SK-N-SH (cell line): ENCODE measurements around the gene TRIM47. TPM values are rescaled to one million over a fixed set of nuclear protein-coding genes. Genes with fewer than 3 reads are reported as not detected.

Experiments used
- CTCF ChIA-PET: fragments of 300-600, 350-600 bp; formaldehyde crosslinking; extraction: SDS; loops from one replicate; lab custom pipeline; 2021; lab: Yijun Ruan, JAX
- POLR2A ChIA-PET: fragments of 350-600 bp; sonication (Branson Sonifier 250); formaldehyde crosslinking; extraction: SDS; loops from one replicate; lab custom pipeline; 2020; ENCODE audit warnings: antibody characterized with exemption, inconsistent platforms; lab: Yijun Ruan, JAX
- DNase-seq: peaks from one replicate; pipeline ENCODE4 v3.0.0; 2012
- H2AFZ ChIP-seq: fragments of 200-600 bp; sonication (generic); 2 replicates; pipeline ENCODE4 v1.8.1; 2016; ENCODE audit warnings: antibody characterized with exemption, mild to moderate bottlenecking, low read depth
- H3F3A ChIP-seq: fragments of 200-600 bp; sonication (generic); replicated peaks from 2 replicates; pipeline ENCODE3; 2016; ENCODE audit warnings: antibody characterized with exemption, mild to moderate bottlenecking; ENCODE audit not compliant: insufficient read depth
- H3K27ac ChIP-seq, 2 experiments: fragments of 200-500 bp in 1 of 2; fragments of 200-600 bp in 1 of 2; sonication (Bioruptor generic) in 1 of 2; sonication (generic), shearing (Covaris generic) in 1 of 2; 2 replicates each; pipeline versions ENCODE4 v1.5.1 to v1.6.1; 2014 to 2016; ENCODE audit warnings: low read depth in 2 of 2, inconsistent platforms in 1 of 2, low read length in 1 of 2, mild to moderate bottlenecking in 1 of 2, mixed read lengths in 1 of 2
- H3K27me3 ChIP-seq: fragments of 200-600 bp; sonication (generic), shearing (Covaris generic); 2 replicates; pipeline ENCODE4 v1.6.1; 2016; ENCODE audit warnings: mixed run types; ENCODE audit not compliant: insufficient read depth
- H3K36me3 ChIP-seq, 2 experiments: fragments of 200-500 bp in 1 of 2; fragments of 200-600 bp in 1 of 2; sonication (Bioruptor generic) in 1 of 2; sonication (generic) in 1 of 2; replicated peaks in 1 of 2; 2 replicates each; pipeline versions ENCODE3 to v1.5.1; 2014 to 2016; ENCODE audit warnings: low read length in 1 of 2, mild to moderate bottlenecking in 1 of 2; ENCODE audit not compliant: insufficient read depth in 2 of 2, control insufficient read depth in 1 of 2
- H3K4me1 ChIP-seq, 2 experiments: fragments of 200-500 bp in 1 of 2; fragments of 200-600 bp in 1 of 2; sonication (Bioruptor generic) in 1 of 2; sonication (generic), shearing (Covaris generic) in 1 of 2; 2 replicates each; pipeline versions ENCODE4 v1.5.1 to v1.6.1; 2014 to 2016; ENCODE audit warnings: low read depth in 1 of 2, low read length in 1 of 2, mixed run types in 1 of 2; ENCODE audit not compliant: insufficient read depth in 2 of 2, control insufficient read depth in 1 of 2
- H3K4me2 ChIP-seq: fragments of 200-600 bp; sonication (generic), shearing (Covaris generic); 2 replicates; pipeline ENCODE4 v1.6.1; 2017; ENCODE audit warnings: mixed run types
- H3K4me3 ChIP-seq, 2 experiments: fragments of 200-500 bp in 1 of 2; fragments of 200-600 bp in 1 of 2; sonication (Bioruptor generic) in 1 of 2; sonication (generic), shearing (Covaris generic) in 1 of 2; 2 replicates each; pipeline versions ENCODE4 v1.5.1 to v1.8.1; 2014 to 2016; ENCODE audit warnings: low read depth in 2 of 2, inconsistent platforms in 1 of 2, low read length in 1 of 2, mild to moderate bottlenecking in 1 of 2, mixed read lengths in 1 of 2, moderate library complexity in 1 of 2
- H3K79me2 ChIP-seq: fragments of 200-600 bp; sonication (generic); 2 replicates; pipeline ENCODE4 v1.8.1; 2017; ENCODE audit warnings: mild to moderate bottlenecking; ENCODE audit not compliant: insufficient read depth
- H3K9ac ChIP-seq: fragments of 200-600 bp; sonication (generic); 2 replicates; pipeline ENCODE4 v1.6.1; 2017; ENCODE audit warnings: mixed run types
- H3K9me2 ChIP-seq: fragments of 200-600 bp; sonication (generic); 2 replicates; pipeline ENCODE4 v1.6.1; 2017; ENCODE audit warnings: mixed run types
- H3K9me3 ChIP-seq: fragments of 200-600 bp; sonication (generic); 2 replicates; pipeline ENCODE4 v1.6.1; 2017; ENCODE audit warnings: mixed run types, mild to moderate bottlenecking, moderate library complexity
- H4K20me1 ChIP-seq: fragments of 200-600 bp; sonication (generic); 2 replicates; pipeline ENCODE4 v1.6.1; 2017; ENCODE audit warnings: mild to moderate bottlenecking, mixed run types; ENCODE audit not compliant: insufficient read depth
- CTCF ChIP-seq: fragments of 200-600 bp; sonication (generic); IDR thresholded peaks from 2 replicates; pipeline ENCODE4 v1.6.1; 2017; ENCODE audit warnings: antibody characterized with exemption, mild to moderate bottlenecking, moderate library complexity
- ELF1 ChIP-seq: IDR thresholded peaks from 2 replicates; pipeline ENCODE4 v1.4.0; 2012
- EP300 ChIP-seq, 2 experiments: IDR thresholded peaks; 2 replicates each; pipeline versions ENCODE4 v1.4.0 to v1.6.1; 2012; ENCODE audit warnings: borderline replicate concordance in 1 of 2, low read depth in 1 of 2, low read length in 1 of 2
- EZH2phosphoT487 ChIP-seq: fragments of 200-600 bp; sonication (generic); IDR thresholded peaks from 2 replicates; pipeline ENCODE4 v1.6.1; 2017; ENCODE audit warnings: low read depth, mixed run types, mild to moderate bottlenecking, antibody characterized with exemption, moderate library complexity, borderline replicate concordance
- FOSL2 ChIP-seq: IDR thresholded peaks from 2 replicates; pipeline ENCODE4 v1.4.0; 2012; ENCODE audit warnings: low read depth, mild to moderate bottlenecking, moderate library complexity, borderline replicate concordance
- FOXM1 ChIP-seq: IDR thresholded peaks from 2 replicates; pipeline ENCODE4 v1.4.0; 2012; ENCODE audit warnings: low read depth, mild to moderate bottlenecking
- JUND ChIP-seq: IDR thresholded peaks from 2 replicates; pipeline ENCODE4 v1.4.0; 2012
- MEF2A ChIP-seq: IDR thresholded peaks from 2 replicates; pipeline ENCODE4 v1.4.0; 2012; ENCODE audit warnings: low read depth, borderline replicate concordance
- NRF1 ChIP-seq: IDR thresholded peaks from 2 replicates; pipeline ENCODE4 v1.6.1; 2012; ENCODE audit warnings: low read depth, mild to moderate bottlenecking, low read length
- RAD21 ChIP-seq: IDR thresholded peaks from 2 replicates; pipeline ENCODE4 v1.6.1; 2012; ENCODE audit warnings: mild to moderate bottlenecking, low read length
- RCOR1 ChIP-seq: fragments of 150-350 bp; IDR thresholded peaks from 2 replicates; pipeline ENCODE4 v1.6.1; 2017; ENCODE audit warnings: antibody characterized with exemption, low read length
- RFX5 ChIP-seq: IDR thresholded peaks from 2 replicates; pipeline ENCODE4 v1.6.1; 2012; ENCODE audit warnings: mild to moderate bottlenecking, improper control_type of control experiment, low read length
- RXRA ChIP-seq: IDR thresholded peaks from 2 replicates; pipeline ENCODE4 v1.4.0; 2012; ENCODE audit warnings: low read depth, mild to moderate bottlenecking, borderline replicate concordance
- SIN3A ChIP-seq: IDR thresholded peaks from 2 replicates; pipeline ENCODE4 v1.6.1; 2012; ENCODE audit warnings: low read depth, mild to moderate bottlenecking, low read length, moderate library complexity, borderline replicate concordance
- SMC3 ChIP-seq: IDR thresholded peaks from 2 replicates; pipeline ENCODE4 v1.6.1; 2012; ENCODE audit warnings: low read depth, low read length, improper control_type of control experiment
- TAF1 ChIP-seq: IDR thresholded peaks from 2 replicates; pipeline ENCODE4 v1.6.1; 2012; ENCODE audit warnings: low read depth, mild to moderate bottlenecking, low read length, moderate library complexity, borderline replicate concordance
- TEAD4 ChIP-seq: IDR thresholded peaks from 2 replicates; pipeline ENCODE4 v1.4.0; 2012; ENCODE audit warnings: mild to moderate bottlenecking, borderline replicate concordance; ENCODE audit not compliant: insufficient read depth
- USF2 ChIP-seq: fragments of 150-350 bp; IDR thresholded peaks from 2 replicates; pipeline ENCODE4 v1.6.1; 2017; ENCODE audit warnings: antibody characterized with exemption, low read length, low read depth, borderline replicate concordance
- YY1 ChIP-seq: IDR thresholded peaks from 2 replicates; pipeline ENCODE4 v1.4.0; 2012; ENCODE audit warnings: low read depth, mild to moderate bottlenecking
- WGBS: methylation state at CpG from one replicate; pipeline ENCODE4 v1.1.6; 2017; ENCODE audit warnings: low lambda C conversion rate; 5-methylcytosine and 5-hydroxymethylcytosine counted together
- polyA plus RNA-seq, 3 experiments: library from polyadenylated mRNA; depleted of rRNA; stranded (reverse); fragments of >200 nt; gene quantifications; 2 replicates each; pipeline ENCODE4 v1.2.3, GENCODE V29; 2012
- TF ChIP-seq, protein P1 (sequence below): IDR thresholded peaks from 2 replicates; pipeline ENCODE4 v1.4.0; 2012; ENCODE audit warnings: low read depth
- TF ChIP-seq, protein P2 (sequence below): fragments of 150-350 bp; IDR thresholded peaks from 2 replicates; pipeline ENCODE4 v1.6.1; 2016; ENCODE audit warnings: mild to moderate bottlenecking, low read depth, low read length

The TRIM47 gene
- polyA plus RNA-seq, 1 of the 3 experiments (the other 2 are of a cell fraction), result 5.1 TPM

- Histone ChIP-seq H3K9ac (no peak overlapping the region), H4K20me1 (no peaks in the 10 kb centered on the region), H3K27ac (no peak overlapping the region), H3K4me3 (no peak overlapping the region), H3K4me1 (no peaks in the 10 kb centered on the region), H3K9me3 (no peaks in the 10 kb centered on the region)
- WGBS, result 71% methylated on average over 4 of the region's 6 CpGs
- peak; percentile 36; the same call in 1 of the 2 replicates for TF ChIP-seq SMC3
- peak; percentile 46 for TF ChIP-seq CTCF
- TF ChIP-seq RAD21, result peak; percentile 29; the same call in 1 of the 2 replicates
- TF ChIP-seq JUND, result no peak
- no peak for TF ChIP-seq MEF2A
- no peak for TF ChIP-seq SIN3A
- TF ChIP-seq, all 33 proteins: peak for 3
- no peaks in the 10 kb centered on the region for H3K9me2 ChIP-seq
- POLR2A ChIA-PET, result interaction anchor here (0.6 to 1.2 kb wide), 2 partner anchors 14 to 16 kb away, joined by 3 to 4 read pairs; partner anchors contain the start of gene FBF1
- DNase-seq, result peak; percentile 75
- H3K36me3 ChIP-seq, result peaks cover 10 to 22% of the 10 kb centered on the region in 2 experiments
- no peak overlapping the region for H2AFZ ChIP-seq
- H3K4me2 ChIP-seq, result no peak overlapping the region
- no peaks in the 10 kb centered on the region for H3F3A ChIP-seq
- CTCF ChIA-PET, result interaction anchor here (0.9 to 5.7 kb wide), 19 partner anchors 9 to 199 kb away, joined by 3 to 26 read pairs (median 4); partner anchors contain the start of genes ACOX1, CDK3, FBF1 and MRPL38
- H3K27me3 ChIP-seq, result no peaks in the 10 kb centered on the region
- H3K79me2 ChIP-seq, result no peaks in the 10 kb centered on the region
Measured at GRCh38 chr17:75927286-75927922, 49.0 kb upstream of the TRIM47 start.

- Histone ChIP-seq H3K27me3 (no peaks in the 10 kb centered on the region), H3K79me2 (no peaks in the 10 kb centered on the region), H3K9me2 (no peaks in the 10 kb centered on the region), H3K9me3 (no peaks in the 10 kb centered on the region), H3F3A (no peaks in the 10 kb centered on the region), H3K4me1 (no peaks in the 10 kb centered on the region), H2AFZ (no peak overlapping the region), H4K20me1 (no peaks in the 10 kb centered on the region), H3K4me3 (no peak overlapping the region), H3K4me2 (no peak overlapping the region), H3K27ac (no peak overlapping the region), H3K9ac (no peak overlapping the region), H3K36me3 (peaks cover 10 to 22% of the 10 kb centered on the region in 2 experiments)
- WGBS, result 88% methylated on average over 4 of the region's 4 CpGs
- ChIA-PET POLR2A (interaction anchor here (1.7 kb wide), 1 partner anchor 17 kb away, joined by 4 read pairs; no protein-coding TSS in a partner anchor), CTCF (interaction anchor here (1.1 to 5.7 kb wide), 11 partner anchors 9 to 88 kb away, joined by 3 to 26 read pairs (median 7); partner anchors contain the start of genes CDK3, FBF1 and MRPL38)
- TF ChIP-seq FOXM1 (no peak), RFX5 (no peak), TEAD4 (no peak), YY1 (no peak), JUND (no peak), RAD21 (no peak), EP300 (IDR thresholded peaks at IDR 0.05; ENCODE audit: borderline replicate concordance in 1 of 2, low read depth in 1 of 2, low read length in 1 of 2) (no peak), SIN3A (no peak), FOSL2 (no peak), EZH2phosphoT487 (no peak), USF2 (no peak), TAF1 (no peak), ELF1 (no peak), RCOR1 (no peak), NRF1 (no peak), RXRA (no peak)
- TF ChIP-seq, protein P1, sequence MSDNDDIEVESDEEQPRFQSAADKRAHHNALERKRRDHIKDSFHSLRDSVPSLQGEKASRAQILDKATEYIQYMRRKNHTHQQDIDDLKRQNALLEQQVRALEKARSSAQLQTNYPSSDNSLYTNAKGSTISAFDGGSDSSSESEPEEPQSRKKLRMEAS, result no peak
- TF ChIP-seq, protein P2, sequence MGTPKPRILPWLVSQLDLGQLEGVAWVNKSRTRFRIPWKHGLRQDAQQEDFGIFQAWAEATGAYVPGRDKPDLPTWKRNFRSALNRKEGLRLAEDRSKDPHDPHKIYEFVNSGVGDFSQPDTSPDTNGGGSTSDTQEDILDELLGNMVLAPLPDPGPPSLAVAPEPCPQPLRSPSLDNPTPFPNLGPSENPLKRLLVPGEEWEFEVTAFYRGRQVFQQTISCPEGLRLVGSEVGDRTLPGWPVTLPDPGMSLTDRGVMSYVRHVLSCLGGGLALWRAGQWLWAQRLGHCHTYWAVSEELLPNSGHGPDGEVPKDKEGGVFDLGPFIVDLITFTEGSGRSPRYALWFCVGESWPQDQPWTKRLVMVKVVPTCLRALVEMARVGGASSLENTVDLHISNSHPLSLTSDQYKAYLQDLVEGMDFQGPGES, result no peak
- no peak for DNase-seq
Measured at GRCh38 chr17:75926456-75926855, 48.1 kb upstream of the TRIM47 start.
